Fibroblast of skin of left quadriceps (primary cell): ENCODE measurements around the gene PIP5K1C.
"Not testable (repeated sequence)": the region's sequence is repeated elsewhere in the genome, so short reads cannot be mapped to it uniquely, and the experiment has no call there.

Experiments used
- DNase-seq, 2 experiments: peaks; one replicate each; pipeline ENCODE4 v3.0.0-alpha.2; 2013; ENCODE audit warnings: low read depth in 2 of 2

The PIP5K1C gene

DNA sequence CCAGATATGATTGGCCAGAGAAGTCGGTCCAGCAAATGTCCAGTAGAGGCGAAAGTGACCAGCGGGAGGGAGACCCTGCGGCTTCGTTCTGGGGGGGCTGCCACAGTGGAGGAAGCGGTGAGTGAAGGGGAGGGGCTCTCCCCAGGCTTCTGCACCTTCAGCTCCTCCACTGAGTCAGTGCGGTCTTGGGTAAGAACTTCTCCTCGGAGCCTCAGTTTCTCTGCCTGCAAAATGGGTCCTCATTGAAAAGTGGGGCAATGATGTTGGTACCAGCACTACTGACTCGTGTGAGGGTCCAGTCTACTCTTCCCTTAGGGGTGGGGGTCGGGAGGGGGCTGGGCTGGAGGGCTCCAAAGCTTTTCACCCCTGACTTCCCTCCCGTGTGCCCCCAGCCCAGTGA is 110.8 kb downstream of the PIP5K1C start:
- DNase-seq = no peak

DNA sequence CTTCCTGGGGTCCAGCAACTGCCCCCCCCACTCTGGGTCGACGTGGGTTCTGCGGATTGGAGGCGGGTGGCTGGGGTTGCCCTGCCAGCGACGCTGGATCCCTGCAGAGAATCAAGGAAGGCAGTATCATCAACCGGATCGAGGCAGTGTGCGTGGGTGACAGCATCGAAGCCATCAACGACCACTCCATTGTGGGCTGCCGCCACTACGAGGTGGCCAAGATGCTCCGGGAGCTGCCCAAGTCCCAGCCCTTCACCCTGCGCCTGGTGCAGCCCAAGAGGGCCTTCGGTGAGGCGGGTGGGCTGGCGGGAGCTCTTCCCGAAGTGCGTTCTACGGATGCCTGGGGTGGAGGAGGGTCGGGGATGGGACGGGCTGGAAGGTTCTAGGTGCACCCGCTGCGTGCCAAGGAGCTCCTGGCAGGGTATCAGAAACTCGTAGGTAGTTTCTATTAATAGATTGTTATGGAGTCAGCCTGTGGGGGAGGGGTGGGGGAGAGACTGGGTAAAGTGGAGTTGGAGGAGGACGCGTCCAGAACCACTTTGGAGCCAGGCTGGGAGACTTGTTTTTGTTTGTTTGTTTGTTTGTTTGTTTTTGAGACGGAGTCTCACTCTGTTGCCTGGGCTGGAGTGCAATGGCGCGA is 113.4 kb downstream of the PIP5K1C start:
- DNase-seq = no peak

DNA sequence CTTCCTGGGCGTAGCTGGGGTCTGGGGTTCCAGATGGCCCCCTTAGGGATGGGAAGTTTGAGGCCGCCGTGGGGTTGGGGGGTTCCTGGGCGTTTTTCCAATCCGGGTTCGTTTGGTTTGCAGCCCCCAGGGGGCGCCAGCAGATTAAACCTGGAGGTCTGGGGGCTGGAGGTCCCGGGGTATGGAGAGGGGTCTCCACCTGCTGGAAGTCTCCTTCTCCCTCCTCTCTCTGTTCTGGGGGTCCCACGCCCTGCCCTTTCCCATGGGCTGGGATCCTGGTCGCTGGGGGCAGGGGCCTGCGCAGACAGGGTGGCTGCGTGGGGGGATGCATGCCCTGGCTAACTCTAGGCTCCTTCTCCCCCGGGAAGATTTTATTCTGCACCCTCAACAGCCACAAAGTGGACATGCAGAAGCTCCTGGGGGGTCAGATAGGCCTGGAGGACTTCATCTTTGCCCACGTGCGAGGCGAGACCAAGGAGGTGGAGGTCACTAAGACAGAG is 114.1 kb downstream of the PIP5K1C start:
- DNase-seq = no peak

- DNase-seq = no peak
These were observed 114.8 kb downstream of the PIP5K1C start, which contains the start of gene GIPC3 for GRCh38 chr19:3585301-3586126. Gene GIPC3, plus strand, starts transcription at chr19:3585478. Its CDS starts 120 bp downstream, at chr19:3585598.

- not testable (repeated sequence) for DNase-seq
These were observed 116.0 kb downstream of the PIP5K1C start for GRCh38 chr19:3584036-3584802.

- not testable (repeated sequence) for DNase-seq
These were observed 118.5 kb downstream of the PIP5K1C start for GRCh38 chr19:3581792-3582191.
